Psoas muscle (tissue), 8 donors: ENCODE results near the gene CHST11. TPM values are rescaled to one million over a fixed set of nuclear protein-coding genes. Genes with fewer than 3 reads are reported as not detected.

Source experiments
- ATAC-seq, 4 donors: fragments of 200-7000 bp; cut with Tn5 transposase; one replicate each; pipeline ENCODE4 v1.9.1; 2020; ENCODE audit warnings: moderate library complexity in 3 of 4, mild to moderate bottlenecking in 2 of 4
- DNase-seq, 2 donors: peaks; one replicate each; pipeline ENCODE4 v3.0.0-alpha.2; 2020
- H3K27ac ChIP-seq: fragments of 200-600 bp; one replicate; pipeline ENCODE4 v1.8.0; 2022
- H3K27me3 ChIP-seq, 3 donors: fragments of 200-600 bp in 1 of 3; one replicate each; pipeline versions ENCODE4 v1.6.1 to v1.8.0; 2013 to 2022; ENCODE audit warnings: low read length in 2 of 3, mild to moderate bottlenecking in 2 of 3, moderate library complexity in 1 of 3; ENCODE audit not compliant: insufficient read depth in 3 of 3
- H3K36me3 ChIP-seq, 2 donors: fragments of 200-600 bp in 1 of 2; one replicate each; pipeline versions ENCODE4 v1.6.1 to v1.8.0; 2013 to 2022; ENCODE audit warnings: low read depth in 1 of 2, mild to moderate bottlenecking in 1 of 2, moderate library complexity in 1 of 2; ENCODE audit not compliant: insufficient read depth in 1 of 2
- H3K4me1 ChIP-seq: fragments of 200-600 bp; one replicate; pipeline ENCODE4 v1.8.0; 2022
- H3K4me3 ChIP-seq: fragments of 200-600 bp; one replicate; pipeline ENCODE4 v1.8.0; 2022; ENCODE audit warnings: mild to moderate bottlenecking
- H3K9me3 ChIP-seq: fragments of 200-600 bp; one replicate; pipeline ENCODE4 v1.8.0; 2022
- CTCF ChIP-seq: fragments of 200-600 bp; IDR thresholded peaks from one replicate; pipeline ENCODE4 v1.8.0; 2022; ENCODE audit warnings: antibody characterized with exemption
- WGBS, 3 donors: extraction: QIAGEN DNeasy Blood & Tissue Kit; methylation state at CpG; one replicate each; pipeline versions ENCODE4 v1.1.6 to v1.1.7; 2013; 5-methylcytosine and 5-hydroxymethylcytosine counted together
- intact Hi-C, 2 donors: fragments of 100-400 bp; cut with DNase I; formaldehyde crosslinking; loops; one replicate each; pipeline versions ENCODE4 v1.11.0 to v1.14.2; 2022
- polyA plus RNA-seq, 3 donors: library from polyadenylated mRNA; stranded (reverse); fragments of 200-250 nt; gene quantifications; one replicate each; pipeline ENCODE4 v1.2.3, GENCODE V29; 2013
- total RNA-seq, 4 donors: library from RNA; stranded (reverse); fragmentation: NEBNext Ultra II Directional in 2 of 4; extraction: Animal tissue kit (Norgen Biotek cat#: 25700) in 2 of 4; gene quantifications; one replicate each; pipeline versions ENCODE4 v1.2.1 to v1.2.4, GENCODE V29; 2021 to 2023
- donor health status: healthy with polysubstance abuse.
- donor health status: DM: no; HTN: no; CAD: no; lungs with moderate emphysema.
- donor health status: Bipolar disorder and iron deficiency.
- donor health status: healthy.
- donor health status: DM: yes; HTN: yes; CAD: no.
- donor health status: DM: no; HTN: no; CAD: no.
- donor health status: DM: no; HTN: no; CAD: no.
- donor health status: DM: yes; HTN: yes; CAD: no.

The CHST11 gene
- total and polyA plus RNA-seq, 7 donors: 0.52 to 1.6 (median 1.0) TPM

GRCh38 chr12:104501115-104501514 is 44.4 kb downstream of the CHST11 start:
- no peak for DNase-seq
- WGBS, 3 donors: 86 to 95% (median 93%) methylated on average over 1 of the region's 1 CpG

GRCh38 chr12:104501660-104502059 is 44.9 kb downstream of the CHST11 start:
- Histone ChIP-seq H3K9me3 (no peaks in the 10 kb centered on the region), H3K27me3 (no peaks in the 10 kb centered on the region), H3K4me3 (no peak overlapping the region), H3K27ac (no peak overlapping the region), H3K36me3 (no peaks in the 10 kb centered on the region), H3K4me1 (no peaks in the 10 kb centered on the region)
- intact Hi-C loops: no loop called here
- WGBS, 3 donors: 51 to 72% (median 52%) methylated on average over 3 of the region's 3 CpGs
- ATAC-seq (no peak), DNase-seq (no peak)
- no peak for TF ChIP-seq CTCF

More at GRCh38 chr12:104501115-104501514, 44.4 kb downstream of the CHST11 start:
- Histone ChIP-seq H3K27ac (no peak overlapping the region), H3K27me3 (no peaks in the 10 kb centered on the region), H3K4me3 (no peak overlapping the region), H3K4me1 (no peaks in the 10 kb centered on the region), H3K36me3 (no peaks in the 10 kb centered on the region), H3K9me3 (no peaks in the 10 kb centered on the region)
- ATAC-seq: no peak
- intact Hi-C loops: no loop called here
- TF ChIP-seq CTCF: no peak

- Histone ChIP-seq H3K36me3 (no peaks in the 10 kb centered on the region), H3K4me3 (no peak overlapping the region), H3K4me1 (no peaks in the 10 kb centered on the region), H3K27ac (no peak overlapping the region), H3K27me3 (no peaks in the 10 kb centered on the region), H3K9me3 (no peaks in the 10 kb centered on the region)
- ATAC-seq (no peak), DNase-seq (no peak)
- intact Hi-C loops: no loop called here
- WGBS, 3 donors: 93 to 94% (median 93%) methylated on average over 5 of the region's 5 CpGs
- no peak for TF ChIP-seq CTCF
These were observed 45.5 kb downstream of the CHST11 start for GRCh38 chr12:104502217-104502616.

- Histone ChIP-seq H3K4me1 (no peaks in the 10 kb centered on the region), H3K9me3 (no peaks in the 10 kb centered on the region), H3K27ac (no peak overlapping the region), H3K27me3 (no peaks in the 10 kb centered on the region), H3K4me3 (no peak overlapping the region), H3K36me3 (no peaks in the 10 kb centered on the region)
- 78 to 94% (median 87%) methylated on average over 6 of the region's 6 CpGs for WGBS, 3 donors
- TF ChIP-seq CTCF: no peak
- no peak for DNase-seq
- no peak for ATAC-seq
- intact Hi-C loops: no loop called here
These were observed 45.9 kb downstream of the CHST11 start for GRCh38 chr12:104502638-104503037.

GRCh38 chr12:104503191-104503590 is 46.4 kb downstream of the CHST11 start:
- H3K27me3 ChIP-seq: no peaks in the 10 kb centered on the region
- H3K36me3 ChIP-seq: no peaks in the 10 kb centered on the region
- DNase-seq (no peak), ATAC-seq (no peak)
- H3K4me3 ChIP-seq: no peak overlapping the region
- H3K27ac ChIP-seq: no peak overlapping the region
- TF ChIP-seq CTCF: no peak
- no peaks in the 10 kb centered on the region for H3K4me1 ChIP-seq
- H3K9me3 ChIP-seq: no peaks in the 10 kb centered on the region
- WGBS, 3 donors: 70 to 89% (median 86%) methylated on average over 4 of the region's 4 CpGs
- intact Hi-C loops: no loop called here
